ENCODE measurements around the gene SIN3A.

Gene SIN3A

DNA sequence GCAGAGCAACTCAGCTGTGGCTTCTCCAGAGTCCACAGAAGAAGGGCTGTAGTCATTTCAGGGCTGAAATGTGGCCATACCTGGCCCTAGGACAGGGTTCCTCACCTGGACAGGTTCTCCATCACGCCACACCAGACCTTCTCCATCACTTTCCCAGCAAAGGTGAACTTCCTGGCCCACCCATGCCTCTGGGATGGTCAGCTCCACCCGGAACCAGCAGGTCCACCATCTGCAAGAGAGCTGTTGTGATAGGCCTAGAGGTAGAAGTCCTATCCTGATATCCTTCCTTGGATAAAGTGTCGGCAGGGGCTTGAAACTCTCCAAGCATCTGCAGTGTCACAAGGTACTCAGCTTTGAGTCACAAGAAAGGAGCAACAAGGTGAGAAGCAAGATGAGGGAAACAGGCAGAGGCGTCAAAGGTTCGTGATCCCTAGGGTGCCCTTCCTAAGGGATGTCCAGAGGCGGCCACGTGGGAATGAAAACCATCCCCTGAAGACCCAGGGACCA lies 84.0 kb downstream of the SIN3A start:
- H3F3A ChIP-seq (ENCODE audit: control insufficient read depth, insufficient read depth) = peaks cover 22% of the 10 kb centered on the region
- no peaks in the 10 kb centered on the region for H3K27me3 ChIP-seq (ENCODE audit: control insufficient read depth, low read length)
- H3K4me2 ChIP-seq (ENCODE audit: low read length) = peak overlapping the region; percentile 68
- no peaks in the 10 kb centered on the region for H3K9me2 ChIP-seq (replicated peaks; ENCODE audit: control insufficient read depth, low read length)
- H3K4me1 ChIP-seq (ENCODE audit: control insufficient read depth, low read length) = peaks cover 32% of the 10 kb centered on the region
- peak overlapping the region; percentile 4; the same call in 1 of the 2 replicates for H3K27ac ChIP-seq (ENCODE audit: low read depth, low read length)
- H3K9me3 ChIP-seq (ENCODE audit: control insufficient read depth, insufficient read depth, low read length) = no peaks in the 10 kb centered on the region
- H4K20me1 ChIP-seq (ENCODE audit: control insufficient read depth, insufficient read depth, low read depth, low read length) = no peaks in the 10 kb centered on the region; the same call in 1 of the 2 replicates
- TF ChIP-seq, protein P1, sequence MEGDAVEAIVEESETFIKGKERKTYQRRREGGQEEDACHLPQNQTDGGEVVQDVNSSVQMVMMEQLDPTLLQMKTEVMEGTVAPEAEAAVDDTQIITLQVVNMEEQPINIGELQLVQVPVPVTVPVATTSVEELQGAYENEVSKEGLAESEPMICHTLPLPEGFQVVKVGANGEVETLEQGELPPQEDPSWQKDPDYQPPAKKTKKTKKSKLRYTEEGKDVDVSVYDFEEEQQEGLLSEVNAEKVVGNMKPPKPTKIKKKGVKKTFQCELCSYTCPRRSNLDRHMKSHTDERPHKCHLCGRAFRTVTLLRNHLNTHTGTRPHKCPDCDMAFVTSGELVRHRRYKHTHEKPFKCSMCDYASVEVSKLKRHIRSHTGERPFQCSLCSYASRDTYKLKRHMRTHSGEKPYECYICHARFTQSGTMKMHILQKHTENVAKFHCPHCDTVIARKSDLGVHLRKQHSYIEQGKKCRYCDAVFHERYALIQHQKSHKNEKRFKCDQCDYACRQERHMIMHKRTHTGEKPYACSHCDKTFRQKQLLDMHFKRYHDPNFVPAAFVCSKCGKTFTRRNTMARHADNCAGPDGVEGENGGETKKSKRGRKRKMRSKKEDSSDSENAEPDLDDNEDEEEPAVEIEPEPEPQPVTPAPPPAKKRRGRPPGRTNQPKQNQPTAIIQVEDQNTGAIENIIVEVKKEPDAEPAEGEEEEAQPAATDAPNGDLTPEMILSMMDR (IDR thresholded peaks at IDR 0.05; ENCODE audit: low read depth, low read length, poor library complexity, severe bottlenecking) = no peak
- no peak for TF ChIP-seq EZH2phosphoT487 (IDR thresholded peaks at IDR 0.05; ENCODE audit: borderline replicate concordance, low read length)
- peak overlapping the region; percentile 73 for H3K4me3 ChIP-seq (ENCODE audit: low read length)
- peaks cover 46% of the 10 kb centered on the region for H3K36me3 ChIP-seq (ENCODE audit: control insufficient read depth, low read length)
- H3K79me2 ChIP-seq (ENCODE audit: control insufficient read depth, low read length) = peaks cover 20% of the 10 kb centered on the region

DNA sequence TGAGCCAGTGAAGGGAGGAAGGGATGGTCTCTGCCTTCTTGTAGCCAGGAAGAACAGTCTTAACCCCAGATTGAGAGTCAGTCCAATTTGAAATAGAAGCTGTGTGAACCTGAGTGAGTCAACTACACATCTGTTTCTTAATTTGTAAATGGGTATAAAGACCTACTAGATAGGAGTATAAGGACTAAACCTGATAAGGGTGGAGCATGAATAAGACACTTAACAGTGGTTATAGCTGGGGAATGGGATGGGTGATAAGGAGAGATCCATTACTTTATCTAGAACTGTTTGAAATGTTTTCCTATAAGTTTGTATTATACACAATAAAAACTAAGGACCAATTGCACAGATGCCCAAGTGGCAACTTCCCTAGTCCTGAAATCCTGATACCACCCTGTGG lies 84.5 kb downstream of the SIN3A start:
- TF ChIP-seq, protein P1 (IDR thresholded peaks at IDR 0.05; ENCODE audit: low read depth, low read length, poor library complexity, severe bottlenecking) = no peak
- no peak for TF ChIP-seq EZH2phosphoT487 (IDR thresholded peaks at IDR 0.05; ENCODE audit: borderline replicate concordance, low read length)
- Histone ChIP-seq H3K4me3 (ENCODE audit: low read length) (peak overlapping the region; percentile 73), H3K79me2 (ENCODE audit: control insufficient read depth, low read length) (peaks cover 20% of the 10 kb centered on the region), H3K9me2 (replicated peaks; ENCODE audit: control insufficient read depth, low read length) (no peaks in the 10 kb centered on the region), H4K20me1 (ENCODE audit: control insufficient read depth, insufficient read depth, low read depth, low read length) (no peaks in the 10 kb centered on the region; the same call in 1 of the 2 replicates), H3K9me3 (ENCODE audit: control insufficient read depth, insufficient read depth, low read length) (no peaks in the 10 kb centered on the region), H3K36me3 (ENCODE audit: control insufficient read depth, low read length) (peaks cover 42% of the 10 kb centered on the region), H3K4me1 (ENCODE audit: control insufficient read depth, low read length) (peaks cover 33% of the 10 kb centered on the region), H3F3A (ENCODE audit: control insufficient read depth, insufficient read depth) (peaks cover 22% of the 10 kb centered on the region), H3K4me2 (ENCODE audit: low read length) (peak overlapping the region; percentile 68), H3K27ac (ENCODE audit: low read depth, low read length) (0 out of 2 replicates have a peak overlapping the region, but pooled peaks have one; percentile 4), H3K27me3 (ENCODE audit: control insufficient read depth, low read length) (no peaks in the 10 kb centered on the region)

- Histone ChIP-seq H3K9me2 (replicated peaks; ENCODE audit: control insufficient read depth, low read length) (no peaks in the 10 kb centered on the region), H3F3A (ENCODE audit: control insufficient read depth, insufficient read depth) (peaks cover 22% of the 10 kb centered on the region), H3K79me2 (ENCODE audit: control insufficient read depth, low read length) (peaks cover 16% of the 10 kb centered on the region), H3K27me3 (ENCODE audit: control insufficient read depth, low read length) (no peaks in the 10 kb centered on the region), H3K36me3 (ENCODE audit: control insufficient read depth, low read length) (peaks cover 33% of the 10 kb centered on the region), H3K4me3 (ENCODE audit: low read length) (no peak overlapping the region), H3K27ac (ENCODE audit: low read depth, low read length) (no peak overlapping the region), H3K4me2 (ENCODE audit: low read length) (no peak overlapping the region), H3K9me3 (ENCODE audit: control insufficient read depth, insufficient read depth, low read length) (no peaks in the 10 kb centered on the region), H3K4me1 (ENCODE audit: control insufficient read depth, low read length) (peaks cover 33% of the 10 kb centered on the region), H4K20me1 (ENCODE audit: control insufficient read depth, insufficient read depth, low read depth, low read length) (no peaks in the 10 kb centered on the region; the same call in 1 of the 2 replicates)
- TF ChIP-seq, protein P1 (IDR thresholded peaks at IDR 0.05; ENCODE audit: low read depth, low read length, poor library complexity, severe bottlenecking) = no peak
Observed at GRCh38 chr15:75366163-75366562, 85.3 kb downstream of the SIN3A start.
